VCaP (cell line): Measurements from ENCODE around the gene WDR31.

Source experiments
- H3K27ac ChIP-seq: fragments of 450-650 bp; 2 replicates; pipeline ENCODE4 v1.5.1; 2017
- TF ChIP-seq, protein P1 (sequence below): fragments of 450-650 bp; conservative IDR thresholded peaks from 2 replicates; pipeline ENCODE4 v1.5.1; 2017; ENCODE audit warnings: mild to moderate bottlenecking, moderate library complexity

The WDR31 gene

DNA sequence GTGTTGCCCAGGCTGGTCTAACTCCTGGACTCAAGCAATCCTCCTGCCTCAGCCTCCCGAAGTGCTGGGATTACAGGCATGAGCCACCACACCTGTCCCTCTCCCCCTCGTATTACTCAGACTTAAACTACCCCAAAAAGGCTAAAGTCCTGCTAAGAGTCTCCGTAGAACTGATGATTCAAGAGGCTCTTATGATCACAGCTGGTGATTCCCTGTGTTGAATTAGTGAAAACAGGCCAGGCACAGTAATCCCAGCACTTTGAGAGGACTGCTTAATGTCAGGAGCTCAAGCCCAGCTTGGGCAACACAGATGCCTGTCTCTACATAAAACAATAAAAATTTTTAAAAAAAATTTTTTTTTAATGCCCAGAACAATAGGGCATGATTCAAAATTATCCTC lies 73.9 kb downstream of the WDR31 start:
- no peak overlapping the region for H3K27ac ChIP-seq
- TF ChIP-seq, protein P1, sequence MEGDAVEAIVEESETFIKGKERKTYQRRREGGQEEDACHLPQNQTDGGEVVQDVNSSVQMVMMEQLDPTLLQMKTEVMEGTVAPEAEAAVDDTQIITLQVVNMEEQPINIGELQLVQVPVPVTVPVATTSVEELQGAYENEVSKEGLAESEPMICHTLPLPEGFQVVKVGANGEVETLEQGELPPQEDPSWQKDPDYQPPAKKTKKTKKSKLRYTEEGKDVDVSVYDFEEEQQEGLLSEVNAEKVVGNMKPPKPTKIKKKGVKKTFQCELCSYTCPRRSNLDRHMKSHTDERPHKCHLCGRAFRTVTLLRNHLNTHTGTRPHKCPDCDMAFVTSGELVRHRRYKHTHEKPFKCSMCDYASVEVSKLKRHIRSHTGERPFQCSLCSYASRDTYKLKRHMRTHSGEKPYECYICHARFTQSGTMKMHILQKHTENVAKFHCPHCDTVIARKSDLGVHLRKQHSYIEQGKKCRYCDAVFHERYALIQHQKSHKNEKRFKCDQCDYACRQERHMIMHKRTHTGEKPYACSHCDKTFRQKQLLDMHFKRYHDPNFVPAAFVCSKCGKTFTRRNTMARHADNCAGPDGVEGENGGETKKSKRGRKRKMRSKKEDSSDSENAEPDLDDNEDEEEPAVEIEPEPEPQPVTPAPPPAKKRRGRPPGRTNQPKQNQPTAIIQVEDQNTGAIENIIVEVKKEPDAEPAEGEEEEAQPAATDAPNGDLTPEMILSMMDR = no peak
